NOMO-1 treated with DMSO at 0.1 percent for 48 hours (cell line): ENCODE measurements around the gene SMIM20.

ENCODE experiments used
- DNase-seq: peaks from one replicate; lab custom pipeline; 2025; ENCODE audit not compliant: unreplicated experiment; lab: John Stamatoyannopoulos, UW

The SMIM20 gene

DNA sequence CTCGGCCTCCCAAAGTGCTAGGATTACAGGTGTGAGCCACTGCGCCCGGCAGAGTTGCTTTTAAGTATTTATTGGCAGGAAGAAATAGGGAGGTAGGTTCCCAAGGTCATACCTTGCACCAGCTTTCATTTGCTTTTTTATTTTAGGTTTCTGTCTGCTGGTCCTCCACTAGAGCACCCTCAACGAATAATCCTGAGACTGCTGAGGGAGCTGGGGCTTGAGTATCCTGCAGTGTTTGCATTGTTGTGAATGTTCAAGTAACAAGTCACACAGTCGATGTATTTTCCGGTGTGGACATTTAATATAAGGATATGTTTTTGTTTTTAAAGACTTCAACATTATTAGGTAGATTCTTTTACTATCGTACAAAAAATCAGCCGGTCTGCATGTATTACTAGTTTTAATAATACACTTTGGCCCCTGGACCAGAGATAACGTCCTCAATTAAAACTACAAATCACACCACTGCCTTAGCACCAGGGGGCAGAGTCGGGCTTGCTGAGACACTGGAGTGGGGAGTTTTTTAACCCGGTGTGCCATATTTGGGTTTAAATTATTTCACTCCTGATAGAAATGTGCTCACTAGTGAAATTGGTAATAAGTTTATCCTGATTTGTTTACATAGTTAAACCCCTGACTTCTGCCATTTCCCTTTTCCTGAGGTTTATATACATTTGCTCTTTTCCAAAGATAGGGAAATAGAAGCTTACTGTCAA is 11.6 kb downstream of the SMIM20 start:
- peak; percentile 44 for DNase-seq

DNA sequence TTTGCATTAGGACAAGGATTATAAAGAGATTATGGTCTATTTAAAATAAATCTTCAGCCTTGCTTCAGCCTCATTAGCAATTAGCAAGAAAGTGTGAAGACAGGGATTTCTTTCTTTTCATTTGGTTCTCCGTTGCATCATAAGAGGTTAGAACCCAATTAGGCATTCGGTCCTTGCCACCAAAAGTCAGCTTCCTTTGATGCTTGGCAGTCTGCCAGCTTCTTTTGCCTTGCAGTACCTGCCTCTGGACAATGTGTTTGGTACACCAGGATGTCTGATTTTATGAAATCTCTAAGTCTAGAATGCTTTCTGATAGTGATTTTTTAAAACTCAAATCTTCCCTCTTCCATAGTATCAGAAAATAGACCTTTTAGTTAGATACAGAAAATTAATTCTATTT is 12.4 kb downstream of the SMIM20 start:
- DNase-seq: no peak

DNA sequence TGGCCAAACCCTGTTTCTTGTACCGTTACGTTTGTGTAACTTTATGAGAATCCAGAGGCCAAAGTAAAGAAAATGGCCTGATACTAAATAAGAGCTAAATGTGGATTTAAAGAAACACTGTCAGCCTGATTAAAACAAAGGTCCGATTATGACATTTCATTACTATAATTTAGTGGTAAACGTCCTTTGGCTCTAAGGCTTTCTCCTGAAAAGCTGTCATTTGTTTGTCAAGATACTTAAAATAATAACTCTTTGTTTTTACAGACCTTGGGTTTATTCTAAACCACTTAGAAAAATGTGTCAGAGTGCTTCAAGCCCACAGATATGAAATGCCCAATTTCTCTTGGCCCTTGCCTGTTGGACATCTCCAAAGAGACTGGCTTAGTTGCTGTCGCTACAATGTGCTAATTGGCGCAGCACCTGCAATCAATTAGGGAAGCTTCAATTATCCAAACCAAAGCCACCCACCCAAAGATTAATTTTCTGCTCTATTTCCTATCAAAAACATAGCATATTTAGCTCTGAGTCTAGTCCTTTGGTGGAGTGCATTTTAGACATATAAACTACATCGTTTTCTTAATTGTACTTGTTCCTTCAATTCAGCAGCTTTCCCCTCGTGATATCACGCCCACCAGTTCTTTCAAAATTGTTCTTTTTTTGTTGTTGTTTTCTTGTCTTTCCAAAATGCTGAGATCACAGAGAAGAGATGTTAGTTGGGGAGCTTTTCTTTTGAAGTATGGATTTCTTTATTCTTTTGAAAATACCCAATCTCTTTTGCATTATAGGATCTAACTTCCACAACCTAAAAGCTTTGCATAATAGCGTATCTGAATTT is 13.6 kb downstream of the SMIM20 start:
- DNase-seq: no peak

DNA sequence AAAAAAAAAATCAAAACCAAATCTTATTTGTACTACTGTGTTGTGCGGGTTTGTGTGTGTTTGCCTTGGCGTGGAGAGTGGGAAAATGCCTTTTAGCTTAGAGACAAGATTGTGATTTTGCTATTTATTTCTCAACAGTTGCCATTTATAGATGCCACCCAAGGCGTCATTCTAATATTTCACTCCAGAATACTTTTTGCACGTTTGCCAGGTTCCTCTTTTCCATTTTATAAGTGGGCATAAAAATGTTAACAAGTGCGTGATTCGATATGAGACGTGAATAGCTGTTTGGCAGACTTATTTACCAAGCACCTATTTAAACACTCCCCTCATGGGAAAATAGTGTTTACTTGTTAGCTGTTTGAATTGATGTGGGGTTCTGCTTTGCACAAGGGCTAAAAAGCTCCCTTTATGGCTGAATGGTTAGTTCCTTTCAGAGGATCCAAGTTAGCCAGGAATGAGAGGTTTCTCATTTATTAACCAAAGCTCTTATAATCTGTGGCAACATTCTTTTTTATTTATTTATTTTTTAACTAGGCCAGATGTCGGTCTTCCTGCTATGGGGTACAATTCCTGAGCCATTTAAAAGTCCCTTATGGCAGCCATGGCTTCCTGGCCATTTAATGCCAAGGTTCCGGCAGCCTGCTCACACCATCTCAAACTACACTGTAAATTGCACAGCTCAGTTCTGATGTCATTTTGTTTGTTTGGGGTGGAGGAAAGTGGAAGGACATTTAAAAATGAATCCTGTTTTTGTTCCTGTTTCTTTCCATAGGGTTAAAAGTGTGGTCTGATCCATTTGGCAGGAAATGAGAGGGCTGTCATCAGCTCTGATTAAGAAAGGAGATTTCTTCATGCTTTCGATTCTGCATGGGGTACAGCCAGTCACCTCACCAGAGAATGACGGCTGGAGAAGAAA is 14.6 kb downstream of the SMIM20 start:
- DNase-seq: peak; percentile 78

DNA sequence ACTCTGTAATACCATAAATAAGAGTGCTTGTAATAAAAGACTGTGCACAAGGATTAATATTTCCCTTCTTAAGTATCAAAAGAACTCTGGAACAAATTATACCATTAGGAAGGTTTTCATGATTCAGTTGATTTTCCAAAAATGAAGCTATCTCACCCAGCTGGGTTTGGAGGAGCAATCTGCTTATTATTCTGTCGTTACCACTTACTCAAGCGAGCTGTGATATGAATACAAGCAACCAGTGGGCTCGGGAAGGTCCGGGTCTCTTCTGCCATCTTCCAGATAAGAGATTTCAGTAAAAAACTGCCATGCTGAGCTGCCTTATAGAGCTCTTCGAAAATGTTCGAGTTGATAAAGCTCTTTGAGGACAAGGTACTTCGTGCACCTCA is 15.3 kb downstream of the SMIM20 start:
- no peak for DNase-seq

DNA sequence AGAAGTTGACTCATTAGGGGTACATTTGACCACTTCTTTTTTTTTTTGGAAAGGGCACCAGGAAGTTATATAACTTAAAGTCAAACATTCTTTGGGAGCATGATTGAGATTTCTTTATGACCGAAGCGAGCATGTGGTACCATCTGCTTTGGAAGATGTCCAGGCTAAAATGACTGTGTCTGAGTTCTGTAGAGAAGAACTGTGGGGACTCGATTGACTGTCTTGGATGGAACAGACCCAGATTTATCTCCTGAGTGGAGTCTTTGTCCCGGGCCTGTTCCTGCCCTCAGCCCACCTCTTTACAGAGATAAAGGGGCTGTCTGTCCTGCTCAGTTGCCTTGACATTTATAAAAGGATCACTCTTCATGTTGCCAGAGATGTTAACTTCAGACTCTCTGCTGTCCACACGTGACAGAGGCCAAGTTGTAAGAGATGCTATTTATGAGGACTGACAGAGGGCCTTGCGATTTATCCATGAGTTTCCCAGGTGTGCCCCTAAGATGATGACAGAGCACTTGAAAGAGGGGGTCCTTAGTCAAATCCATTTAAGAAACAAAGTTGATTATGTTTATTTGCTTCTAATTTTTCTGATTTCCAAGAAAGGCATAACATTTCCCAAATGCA is 16.8 kb downstream of the SMIM20 start:
- DNase-seq: no peak

DNA sequence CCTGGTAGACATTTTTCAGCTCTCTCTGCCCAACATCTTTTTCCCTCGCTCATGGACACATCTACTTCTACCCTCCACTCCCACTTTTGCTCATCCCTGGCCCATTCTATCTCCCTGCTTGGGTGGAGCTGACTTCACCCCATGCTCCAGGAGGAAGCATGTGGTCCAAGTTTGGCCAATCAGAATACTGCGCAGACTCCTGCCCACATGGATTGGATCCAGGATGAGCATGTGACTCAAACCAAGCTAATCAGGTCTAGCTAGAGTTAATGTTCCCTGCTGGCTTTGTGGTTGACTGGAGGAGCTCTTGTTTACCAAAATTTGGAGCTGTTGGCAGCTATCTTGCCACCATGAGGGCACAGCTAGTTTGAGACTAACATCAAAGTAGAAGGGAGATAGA is 22.7 kb downstream of the SMIM20 start:
- DNase-seq: no peak

- no peak for DNase-seq
Observed at GRCh38 chr4:25937801-25938200, 23.8 kb downstream of the SMIM20 start.

DNA sequence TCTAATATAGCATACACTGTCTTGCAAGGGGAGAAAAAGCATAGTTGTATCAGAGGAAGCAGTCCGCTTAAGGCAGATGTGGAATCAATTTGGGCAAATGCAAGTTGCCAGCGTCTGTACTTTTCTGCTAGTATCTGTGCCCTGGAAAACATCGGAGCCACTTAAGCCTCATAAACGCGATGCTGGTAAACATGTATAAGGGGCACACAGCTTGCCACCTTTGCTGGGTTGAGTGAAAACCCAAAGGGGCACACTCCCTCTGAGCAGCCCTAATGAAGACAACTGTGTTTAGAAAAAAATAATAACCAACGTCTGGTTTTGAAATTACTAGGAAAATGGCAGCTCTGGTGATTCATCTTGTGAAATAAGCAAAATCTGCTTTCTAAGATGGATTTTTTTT is 24.3 kb downstream of the SMIM20 start:
- DNase-seq: no peak

- DNase-seq: peak; percentile 71
Observed at GRCh38 chr4:25938787-25939186, 24.8 kb downstream of the SMIM20 start.

DNA sequence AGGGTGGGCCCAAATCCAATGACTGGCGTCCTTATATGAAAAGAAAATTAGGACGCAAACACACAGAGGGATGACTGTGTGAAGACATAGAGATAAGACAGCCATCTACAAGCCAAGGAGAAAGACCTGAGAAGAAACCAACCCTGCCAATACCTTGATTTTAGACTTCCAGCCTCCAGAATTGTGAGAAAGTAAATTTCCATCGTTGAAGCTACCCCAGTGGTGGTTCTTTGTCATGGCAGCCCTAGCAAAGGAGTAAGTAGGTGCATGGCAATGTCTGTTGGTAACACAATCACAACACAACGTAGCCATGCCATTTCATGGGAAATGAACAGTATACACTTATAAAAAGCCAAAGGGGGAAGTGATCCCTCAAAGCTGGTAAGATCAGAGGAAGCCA is 25.3 kb downstream of the SMIM20 start:
- DNase-seq: peak; percentile 15

- DNase-seq: no peak
Observed at GRCh38 chr4:25941457-25942221, 27.6 kb downstream of the SMIM20 start.

- no peak for DNase-seq
Observed at GRCh38 chr4:25943312-25943711, 29.3 kb downstream of the SMIM20 start.

DNA sequence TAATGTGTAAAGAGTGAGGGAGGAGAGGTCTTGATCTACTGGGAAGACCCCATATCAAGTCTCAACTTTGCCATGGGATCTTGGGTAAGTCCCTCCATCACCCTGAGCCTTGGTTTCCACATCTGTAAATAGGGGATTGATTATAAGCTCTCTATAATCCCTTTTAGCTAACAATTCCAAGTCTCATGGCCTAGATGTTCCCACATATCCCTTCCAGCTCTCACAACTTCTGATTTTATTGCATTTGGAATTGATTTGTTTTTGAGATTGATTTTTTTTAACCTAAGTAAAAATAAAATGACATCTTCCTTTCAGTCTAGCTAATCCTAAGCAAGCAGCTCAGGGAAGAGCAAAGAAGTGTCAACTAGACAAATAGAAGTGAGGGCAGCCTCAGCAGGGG is 29.8 kb downstream of the SMIM20 start:
- DNase-seq: no peak

GRCh38 chr4:25948051-25948450 is 34.0 kb downstream of the SMIM20 start:
- no peak for DNase-seq

DNA sequence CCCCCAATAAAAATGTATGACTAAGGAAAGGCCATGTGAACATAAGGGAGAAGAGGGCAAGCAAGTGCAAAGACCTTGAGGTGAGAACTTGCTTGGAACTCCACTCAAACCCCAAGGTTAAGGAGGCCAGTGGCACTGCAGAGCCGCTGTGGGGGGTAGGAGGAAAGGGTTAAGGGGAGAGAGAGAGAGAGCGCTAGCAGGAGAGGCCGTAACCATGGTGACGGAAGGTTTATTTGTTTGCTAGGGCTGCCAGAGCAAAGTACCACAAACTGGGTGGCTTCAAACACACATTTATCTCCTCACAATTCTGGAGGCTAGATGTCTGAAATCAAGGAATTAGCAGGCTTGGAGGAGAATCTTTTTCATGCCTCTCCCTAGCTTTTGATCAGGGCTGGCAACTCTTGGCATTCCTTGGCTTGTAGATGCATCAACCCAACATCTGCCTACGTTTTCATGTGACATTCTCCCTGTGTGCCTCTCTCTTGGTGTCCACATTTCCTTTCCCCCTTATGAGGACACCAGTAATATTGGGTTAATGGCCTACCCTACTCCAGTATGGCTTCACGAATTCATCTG is 35.2 kb downstream of the SMIM20 start:
- DNase-seq: no peak

- no peak for DNase-seq
Observed at GRCh38 chr4:25949994-25950393, 36.0 kb downstream of the SMIM20 start.

DNA sequence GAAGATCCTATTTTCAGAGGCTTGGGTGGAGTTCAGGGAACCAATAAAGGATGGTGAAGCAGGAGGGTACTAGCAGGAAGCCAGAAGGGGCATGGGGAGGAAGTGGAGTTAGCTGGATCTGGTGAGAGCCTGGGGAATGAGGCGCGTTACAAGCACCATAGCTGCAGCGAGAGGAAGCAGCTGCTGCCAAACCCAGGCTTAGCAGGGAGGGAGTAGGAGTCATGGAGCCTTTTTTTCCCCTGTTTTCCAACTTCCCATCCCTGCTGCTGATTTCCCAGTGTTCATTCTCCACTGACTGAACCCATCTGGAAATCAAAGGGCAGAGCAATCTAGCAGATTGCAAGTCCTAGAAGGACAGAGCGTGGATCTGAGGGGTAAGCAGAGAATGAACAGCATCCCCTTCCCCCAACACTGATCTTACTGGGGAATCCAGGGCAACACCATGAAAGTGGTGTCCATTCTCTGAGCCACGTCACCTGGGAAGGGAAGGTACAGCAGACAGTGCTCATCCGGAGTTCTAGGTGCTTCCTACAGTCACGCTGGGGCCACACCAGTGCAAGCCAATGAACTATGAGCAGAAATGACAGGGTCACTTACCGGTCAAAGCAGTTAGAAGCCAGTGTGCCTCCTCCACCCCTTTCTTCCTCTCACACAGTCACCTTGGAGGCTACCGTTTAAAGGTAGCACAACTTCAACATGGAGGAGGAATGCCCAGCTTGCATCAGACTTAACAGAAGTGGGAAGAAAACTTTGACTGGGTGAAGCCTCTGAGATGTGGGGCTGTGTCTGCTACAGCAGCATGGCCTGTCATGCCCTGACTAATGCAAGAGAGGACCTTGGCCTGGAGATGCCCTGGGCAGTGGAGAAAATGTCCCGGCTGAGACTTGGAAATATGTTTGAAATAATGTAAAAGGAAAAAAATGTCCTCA is 36.7 kb downstream of the SMIM20 start:
- DNase-seq: no peak

DNA sequence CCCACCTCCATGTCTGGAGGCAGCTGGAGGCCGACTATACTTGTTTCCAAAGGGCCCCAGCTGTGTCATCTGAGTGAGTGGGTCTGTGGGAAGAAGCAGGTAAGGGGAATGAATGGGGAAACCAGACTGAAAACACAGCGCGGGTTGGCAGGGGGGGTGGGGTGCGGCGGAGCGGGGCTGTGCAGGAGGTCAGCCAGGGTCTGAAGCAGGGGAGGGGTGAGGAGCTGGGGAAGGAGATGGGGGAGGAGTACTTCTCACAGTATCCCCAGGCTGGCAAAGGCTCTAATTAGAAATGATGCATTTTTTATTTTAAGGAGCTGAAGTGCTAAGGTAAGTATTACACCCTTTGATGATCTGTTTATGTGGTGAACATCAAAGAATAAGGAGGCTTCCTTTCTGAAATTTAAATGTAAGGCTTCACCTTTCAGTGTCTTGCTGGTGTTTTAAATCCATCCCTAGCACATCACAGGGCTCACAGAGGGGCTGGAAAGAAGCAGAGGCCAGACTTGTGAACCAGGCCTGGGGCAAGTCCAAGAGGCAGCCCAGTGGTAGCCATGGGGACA is 37.5 kb downstream of the SMIM20 start:
- no peak for DNase-seq
